Lower leg skin (tissue), 4 donors: Measurements from ENCODE around the gene CNTN3. TPM values are rescaled to one million over a fixed set of nuclear protein-coding genes. Genes with fewer than 3 reads are reported as not detected.

Experiments
- DNase-seq, 2 donors: peaks; one replicate each; pipeline ENCODE4 v3.0.0-alpha.2; 2019; ENCODE audit warnings: low spot score in 2 of 2
- H3K4me3 ChIP-seq: fragments of 200-600 bp; sonication (generic); 2 replicates; pipeline ENCODE4 v1.5.1; 2017; ENCODE audit warnings: mild to moderate bottlenecking, low read depth; ENCODE audit not compliant: poor library complexity, severe bottlenecking
- POLR2A ChIP-seq, 2 donors: fragments of 450-650 bp; IDR thresholded peaks; one replicate each; pipeline ENCODE4 v1.6.1; 2016 to 2017; ENCODE audit warnings: antibody characterized with exemption in 2 of 2, mild to moderate bottlenecking in 1 of 2, moderate library complexity in 1 of 2
- WGBS, 2 donors: methylation state at CpG; one replicate each; pipeline ENCODE4 v1.1.5; 2018; 5-methylcytosine and 5-hydroxymethylcytosine counted together
- intact Hi-C: fragments of 100-400 bp; cut with DNase I; formaldehyde crosslinking; loops from one replicate; pipeline ENCODE4 v1.15.0; 2023; ENCODE audit warnings: low total_unique reads
- total RNA-seq, 4 donors: library from RNA; depleted of rRNA; stranded (reverse); fragments of >200 nt; gene quantifications; one replicate each; pipeline ENCODE4 v1.1.0, GENCODE V29; 2016
- TF ChIP-seq, protein P1 (sequence below), 3 donors: fragments of 450-650 bp; IDR thresholded peaks; one replicate each; pipeline ENCODE4 v1.5.1; 2016; ENCODE audit warnings: antibody characterized with exemption in 3 of 3, mild to moderate bottlenecking in 3 of 3, moderate library complexity in 2 of 3

CNTN3 gene
- total RNA-seq, 4 donors from 2014 or later: 0.15 to 1.9 (median 0.51) TPM

DNA sequence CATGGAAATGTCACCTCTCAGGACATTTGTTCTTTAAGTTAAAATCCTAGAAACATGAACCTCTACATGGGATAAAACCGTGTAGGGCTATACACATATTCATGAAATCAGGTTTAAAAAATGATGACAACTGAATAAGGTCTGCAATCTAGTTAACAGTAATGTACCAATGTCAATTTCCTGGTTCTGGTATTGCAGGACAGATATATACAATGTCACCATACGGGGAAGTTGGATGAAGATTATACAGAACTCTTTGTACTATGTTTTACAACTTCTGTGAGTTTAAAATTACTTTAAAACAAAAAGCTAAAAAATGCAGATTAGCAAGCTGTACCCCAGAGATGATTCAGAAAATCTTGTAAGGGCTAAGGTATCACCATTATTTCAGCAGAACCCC is 6.7 kb downstream of the CNTN3 start:
- no peak for TF ChIP-seq POLR2A (IDR thresholded peaks at IDR 0.05)
- TF ChIP-seq, protein P1, sequence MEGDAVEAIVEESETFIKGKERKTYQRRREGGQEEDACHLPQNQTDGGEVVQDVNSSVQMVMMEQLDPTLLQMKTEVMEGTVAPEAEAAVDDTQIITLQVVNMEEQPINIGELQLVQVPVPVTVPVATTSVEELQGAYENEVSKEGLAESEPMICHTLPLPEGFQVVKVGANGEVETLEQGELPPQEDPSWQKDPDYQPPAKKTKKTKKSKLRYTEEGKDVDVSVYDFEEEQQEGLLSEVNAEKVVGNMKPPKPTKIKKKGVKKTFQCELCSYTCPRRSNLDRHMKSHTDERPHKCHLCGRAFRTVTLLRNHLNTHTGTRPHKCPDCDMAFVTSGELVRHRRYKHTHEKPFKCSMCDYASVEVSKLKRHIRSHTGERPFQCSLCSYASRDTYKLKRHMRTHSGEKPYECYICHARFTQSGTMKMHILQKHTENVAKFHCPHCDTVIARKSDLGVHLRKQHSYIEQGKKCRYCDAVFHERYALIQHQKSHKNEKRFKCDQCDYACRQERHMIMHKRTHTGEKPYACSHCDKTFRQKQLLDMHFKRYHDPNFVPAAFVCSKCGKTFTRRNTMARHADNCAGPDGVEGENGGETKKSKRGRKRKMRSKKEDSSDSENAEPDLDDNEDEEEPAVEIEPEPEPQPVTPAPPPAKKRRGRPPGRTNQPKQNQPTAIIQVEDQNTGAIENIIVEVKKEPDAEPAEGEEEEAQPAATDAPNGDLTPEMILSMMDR (IDR thresholded peaks at IDR 0.05): no peak
- intact Hi-C loops: no loop called here
- no peak overlapping the region for H3K4me3 ChIP-seq
- whole genome bisulfite sequencing, 2 donors: 79 to 85% methylated on average over 2 of the region's 2 CpGs
- DNase-seq: no peak

- TF ChIP-seq POLR2A (IDR thresholded peaks at IDR 0.05): no peak
- TF ChIP-seq, protein P1 (IDR thresholded peaks at IDR 0.05): no peak
- no peak overlapping the region for H3K4me3 ChIP-seq
- intact Hi-C loops: no loop called here
- DNase-seq: no peak
- WGBS, 2 donors: 90 to 92% methylated on average over 7 of the region's 7 CpGs
These were observed 7.5 kb downstream of the CNTN3 start for GRCh38 chr3:74606996-74607395.

DNA sequence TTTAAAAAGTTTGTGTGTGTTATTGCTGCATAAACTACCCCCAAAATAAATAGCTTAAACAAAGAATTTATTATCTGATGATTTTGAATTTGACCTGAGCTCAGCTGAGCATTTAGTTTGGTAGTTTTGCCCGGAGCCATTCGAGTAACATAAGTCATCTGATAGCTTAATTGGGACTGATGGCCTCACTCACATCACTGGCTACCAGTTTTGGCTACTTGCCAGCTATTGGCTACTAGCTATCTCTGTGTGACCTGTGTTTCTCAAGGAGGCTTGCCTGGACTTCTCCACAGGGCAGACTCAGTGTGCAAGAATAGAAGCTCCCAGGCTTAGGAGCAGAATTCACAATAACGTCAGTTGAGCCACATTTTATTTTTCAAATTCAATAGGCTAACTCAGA is 9.0 kb downstream of the CNTN3 start:
- TF ChIP-seq, protein P1 (IDR thresholded peaks at IDR 0.05): no peak
- TF ChIP-seq POLR2A (IDR thresholded peaks at IDR 0.05): no peak
- 79 to 80% methylated on average over 3 of the region's 3 CpGs for WGBS, 2 donors
- intact Hi-C loops: loop anchor here (2.0 kb wide), 1 partner anchor 21 kb away; no protein-coding TSS in a partner anchor
- H3K4me3 ChIP-seq: no peak overlapping the region
- DNase-seq: no peak

- intact Hi-C loops: no loop called here
- DNase-seq: no peak
- 77 to 83% methylated on average over 2 of the region's 2 CpGs for WGBS, 2 donors
- no peak overlapping the region for H3K4me3 ChIP-seq
- TF ChIP-seq POLR2A (IDR thresholded peaks at IDR 0.05): no peak
- TF ChIP-seq, protein P1 (IDR thresholded peaks at IDR 0.05): no peak
These were observed 11.2 kb downstream of the CNTN3 start for GRCh38 chr3:74603292-74603691.

DNA sequence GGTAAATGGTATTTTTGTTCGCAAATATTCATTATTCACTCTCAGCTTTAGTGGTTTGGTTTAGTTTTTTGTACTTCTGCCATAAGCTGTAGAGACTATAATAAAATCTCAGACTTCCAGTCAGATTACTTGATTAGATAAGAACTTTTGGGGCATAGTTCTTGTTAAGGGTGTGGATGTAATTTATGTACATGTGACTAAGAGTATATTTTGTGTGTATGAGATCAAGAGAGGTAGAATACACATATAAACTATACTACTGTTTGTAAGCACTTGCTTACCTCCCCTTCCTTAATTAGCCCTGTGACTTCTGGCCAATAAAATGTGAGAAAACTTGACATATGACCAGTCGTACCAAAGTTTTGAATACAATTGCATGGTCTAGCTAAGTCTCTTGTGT is 12.0 kb downstream of the CNTN3 start:
- no peak for DNase-seq
- TF ChIP-seq POLR2A (IDR thresholded peaks at IDR 0.05): no peak
- WGBS, 2 donors: 77 to 91% methylated on average over 2 of the region's 2 CpGs
- no peak overlapping the region for H3K4me3 ChIP-seq
- intact Hi-C loops: no loop called here

DNA sequence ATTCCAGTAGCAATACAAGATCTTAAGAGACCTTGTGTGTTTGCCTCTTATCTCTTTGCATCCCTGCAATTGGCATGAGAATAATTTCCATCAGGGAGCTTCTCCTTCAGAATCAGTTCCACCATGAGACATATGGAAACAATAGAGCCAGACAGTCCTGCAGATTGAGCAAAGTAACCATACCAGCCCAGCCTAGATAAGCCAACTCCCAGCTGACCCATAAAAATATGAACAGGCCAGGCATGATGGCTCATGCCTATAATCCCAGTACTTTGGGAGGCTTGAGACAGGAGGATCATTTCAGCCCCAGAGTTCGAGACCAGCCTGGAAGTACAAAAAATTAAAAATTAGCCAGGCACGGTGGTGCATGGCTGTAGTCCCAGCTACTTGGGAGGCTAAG is 12.7 kb downstream of the CNTN3 start:
- no peak for TF ChIP-seq POLR2A (IDR thresholded peaks at IDR 0.05)
- TF ChIP-seq, protein P1 (IDR thresholded peaks at IDR 0.05): no peak
- 85 to 88% methylated on average over 2 of the region's 2 CpGs for WGBS, 2 donors
- no peak overlapping the region for H3K4me3 ChIP-seq
- no peak for DNase-seq
- intact Hi-C loops: no loop called here
